Endothelial cell of umbilical vein (primary cell): ENCODE results near the gene UIMC1. TPM values are rescaled to one million over a fixed set of nuclear protein-coding genes. Genes with fewer than 3 reads are reported as not detected.

Source experiments
- BruUV-seq: library from RNA; stranded (reverse); fragments of 400-500 nt; replicated peaks from 2 replicates; lab custom pipeline; 2021; lab: Mats Ljungman, UMichigan
- CTCF ChIA-PET: fragments of 300-600, 350-600 bp; sonication (Branson Sonifier 250); formaldehyde crosslinking; loops from one replicate; lab custom pipeline; 2021; ENCODE audit warnings: antibody characterized with exemption, inconsistent platforms; lab: Charles Lee
- POLR2A ChIA-PET: fragments of 300-600, 350-600 bp; sonication (Branson Sonifier 250); formaldehyde crosslinking; loops from one replicate; lab custom pipeline; 2021; ENCODE audit warnings: antibody characterized with exemption, inconsistent platforms; lab: Charles Lee
- DNase-seq: peaks from one replicate; pipeline ENCODE4 v3.0.0-alpha.2; 2011; ENCODE audit warnings: low read depth, low spot score
- FAIRE-seq: peaks from 2 replicates; lab custom pipeline; 2011; peaks lifted over from hg19 to GRCh38; lab: Jason Lieb, UNC
- H2AFZ ChIP-seq: 2 replicates; pipeline ENCODE4 v1.6.0; 2012; ENCODE audit warnings: low read depth, low read length, control low read depth, inconsistent platforms
- H3K27ac ChIP-seq: 2 replicates; pipeline ENCODE4 v1.5.1; 2011; ENCODE audit warnings: low read depth, mild to moderate bottlenecking, control low read depth, low read length, moderate library complexity; ENCODE audit not compliant: insufficient read depth
- H3K27me3 ChIP-seq, 2 experiments: 2 replicates each; pipeline versions ENCODE4 v1.6.0 to v1.6.1; 2011; ENCODE audit warnings: low read length in 2 of 2, mixed read lengths in 1 of 2; ENCODE audit not compliant: control insufficient read depth in 2 of 2, insufficient read depth in 2 of 2
- H3K36me3 ChIP-seq, 2 experiments: 2 replicates in 1 of 2; 3 replicates in 1 of 2; pipeline ENCODE4 v1.5.1; 2011; ENCODE audit warnings: low read length in 2 of 2, mild to moderate bottlenecking in 1 of 2, moderate library complexity in 1 of 2; ENCODE audit not compliant: control insufficient read depth in 2 of 2, insufficient read depth in 2 of 2; ENCODE audit errors: extremely low read depth in 1 of 2
- H3K4me1 ChIP-seq: 3 replicates; pipeline ENCODE4 v1.5.1; 2011; ENCODE audit warnings: mild to moderate bottlenecking, low read length; ENCODE audit not compliant: control insufficient read depth, insufficient read depth; ENCODE audit errors: extremely low read depth
- H3K4me2 ChIP-seq: 2 replicates; pipeline ENCODE4 v1.6.1; 2011; ENCODE audit warnings: low read length, control low read depth, mixed read lengths; ENCODE audit not compliant: insufficient read depth
- H3K4me3 ChIP-seq, 3 experiments: fragments of 200-600 bp in 1 of 3; sonication (generic), shearing (Covaris generic) in 1 of 3; replicated peaks in 1 of 3; 2 replicates each; pipeline ENCODE4 v1.5.1; 2011 to 2016; ENCODE audit warnings: control low read depth in 3 of 3, low read length in 3 of 3, mild to moderate bottlenecking in 2 of 3, inconsistent platforms in 1 of 3, low read depth in 1 of 3, moderate library complexity in 1 of 3; ENCODE audit not compliant: insufficient read depth in 1 of 3
- H3K79me2 ChIP-seq: 2 replicates; pipeline ENCODE4 v1.6.0; 2012; ENCODE audit warnings: low read length, inconsistent platforms; ENCODE audit not compliant: control insufficient read depth, insufficient read depth
- H3K9ac ChIP-seq: replicated peaks from 2 replicates; pipeline ENCODE3; 2011; ENCODE audit warnings: low read length, control low read depth; ENCODE audit not compliant: insufficient read depth; ENCODE audit errors: extremely low read depth
- H3K9me1 ChIP-seq: replicated peaks from 3 replicates; pipeline ENCODE4 v1.6.0; 2011; ENCODE audit warnings: mild to moderate bottlenecking, low read length; ENCODE audit not compliant: control insufficient read depth, insufficient read depth; ENCODE audit errors: extremely low read depth
- H3K9me3 ChIP-seq: replicated peaks from 2 replicates; pipeline ENCODE4 v1.5.1; 2012; ENCODE audit warnings: low read length, inconsistent platforms; ENCODE audit not compliant: control insufficient read depth, insufficient read depth
- H4K20me1 ChIP-seq: replicated peaks from 2 replicates; pipeline ENCODE3; 2011; ENCODE audit warnings: mild to moderate bottlenecking, low read length; ENCODE audit not compliant: control insufficient read depth, insufficient read depth; ENCODE audit errors: extremely low read depth
- CTCF ChIP-seq, 2 donors: IDR thresholded peaks; 1 replicate in 1 of 2; 2 replicates in 1 of 2; pipeline ENCODE4 v1.5.1; 2011; ENCODE audit warnings: low read length in 2 of 2, mild to moderate bottlenecking in 2 of 2, moderate library complexity in 2 of 2, control low read depth in 1 of 2, inconsistent platforms in 1 of 2, low read depth in 1 of 2; ENCODE audit not compliant: insufficient read depth in 1 of 2; ENCODE audit errors: extremely low read depth in 1 of 2
- EZH2 ChIP-seq: IDR thresholded peaks from 2 replicates; pipeline ENCODE4 v1.6.1; 2012; ENCODE audit warnings: borderline replicate concordance, low read depth, mild to moderate bottlenecking, moderate library complexity, low read length, inconsistent platforms; ENCODE audit not compliant: severe bottlenecking
- FOS ChIP-seq: IDR thresholded peaks from 2 replicates; pipeline ENCODE4 v1.6.1; 2011; ENCODE audit warnings: mild to moderate bottlenecking, low read length, moderate library complexity, borderline replicate concordance; ENCODE audit not compliant: insufficient read depth
- GATA2 ChIP-seq: IDR thresholded peaks from 2 replicates; pipeline ENCODE4 v1.7.0; 2011; ENCODE audit warnings: low read depth, mild to moderate bottlenecking, moderate library complexity, mixed read lengths, low read length; ENCODE audit not compliant: insufficient read length, insufficient read depth
- JUN ChIP-seq: IDR thresholded peaks from 2 replicates; pipeline ENCODE4 v1.6.1; 2011; ENCODE audit warnings: borderline replicate concordance, low read depth; ENCODE audit not compliant: insufficient read length, insufficient read depth
- MAX ChIP-seq: IDR thresholded peaks from 2 replicates; pipeline ENCODE4 v1.6.1; 2011; ENCODE audit not compliant: insufficient read depth, insufficient read length
- MYC ChIP-seq: IDR thresholded peaks from one replicate; pipeline ENCODE4 v1.6.1; 2011; ENCODE audit warnings: mild to moderate bottlenecking, low read depth, low read length
- POLR2A ChIP-seq: IDR thresholded peaks from 2 replicates; pipeline ENCODE4 v1.6.1; 2012; ENCODE audit warnings: low read depth, mild to moderate bottlenecking, control low read depth, low read length
- POLR2AphosphoS5 ChIP-seq: IDR thresholded peaks from 2 replicates; pipeline ENCODE4 v1.6.1; 2012; ENCODE audit warnings: low read depth, mild to moderate bottlenecking, control low read depth, low read length, moderate library complexity; ENCODE audit not compliant: insufficient read depth
- dilution Hi-C: fragments of 300-500 bp; cut with MboI; formaldehyde crosslinking; loops from one replicate; pipeline ENCODE4 v1.15.0; 2019; ENCODE audit warnings: low sequenced_read_pairs; ENCODE audit not compliant: extremely low pct_ligation_motif_present
- intact Hi-C: fragments of 100-400 bp; cut with micrococcal nuclease; formaldehyde crosslinking; loops from one replicate; pipeline ENCODE4 v1.10.0; 2022
- polyA plus RNA-seq, 4 experiments: library from polyadenylated mRNA; depleted of rRNA in 3 of 4; stranded (reverse) in 3 of 4; unstranded in 1 of 4; fragments of >200 nt; gene quantifications; 2 replicates each; pipeline versions ENCODE4 v1.2.1 to v1.2.3, GENCODE V29; 2011 to 2012; ENCODE audit warnings: missing spikeins in 1 of 4
- total RNA-seq: library from RNA; stranded (reverse); gene quantifications from 2 replicates; pipeline ENCODE4 v1.2.3, GENCODE V29; 2021

Gene UIMC1
- total and polyA plus RNA-seq, 2 donors (not counting 3 experiments of a cell fraction or from before 2014, with no cell fraction given) = 17.2 to 60.1 TPM

GRCh38 chr5:176995122-176995490 is 11.5 kb downstream of the UIMC1 start:
- H3K9ac ChIP-seq = peak overlapping the region; percentile 59
- H3K79me2 ChIP-seq = peaks cover 85% of the 10 kb centered on the region
- FAIRE-seq (no peak), DNase-seq (no peak)
- H3K4me1 ChIP-seq = peaks cover 37% of the 10 kb centered on the region
- no peaks in the 10 kb centered on the region for H3K9me1 ChIP-seq
- H3K36me3 ChIP-seq = no peaks in the 10 kb centered on the region
- no peak overlapping the region for H3K4me3 ChIP-seq
- intact Hi-C loops (loop anchor here (10.0 kb wide), 1 partner anchor 460 kb away; the partner anchor contains the start of gene RNF44), dilution Hi-C loops (no loop called here)
- H3K4me2 ChIP-seq = peak overlapping the region; percentile 30
- ChIA-PET CTCF (interaction anchor here (0.6 to 0.8 kb wide), 3 partner anchors 11 to 23 kb away, joined by 3 to 4 read pairs (median 4); partner anchors contain the start of gene UIMC1), POLR2A (interaction anchor here (0.6 to 1.2 kb wide), 6 partner anchors 9 to 92 kb away, joined by 3 to 7 read pairs (median 4); partner anchors contain the start of genes FGFR4 and UIMC1)
- H3K27me3 ChIP-seq = no peaks in the 10 kb centered on the region
- no peaks in the 10 kb centered on the region for H3K9me3 ChIP-seq
- no peaks in the 10 kb centered on the region for H4K20me1 ChIP-seq
- H3K27ac ChIP-seq = peak overlapping the region; percentile 92
- TF ChIP-seq FOS (no peak), CTCF (IDR thresholded peaks at IDR 0.05; ENCODE audit: extremely low read depth in 1 of 2, insufficient read depth in 1 of 2, low read depth in 1 of 2, low read length in 2 of 2) (no peak), EZH2 (no peak), GATA2 (no peak), POLR2AphosphoS5 (no peak), POLR2A (no peak), JUN (no peak), MYC (no peak), MAX (no peak)
- TSS peak; percentile 74 for BruUV-seq
- H2AFZ ChIP-seq = no peak overlapping the region
